Measurements from ENCODE around the gene RNASE12. TPM values are rescaled to one million over a fixed set of nuclear protein-coding genes. Genes with fewer than 3 reads are reported as not detected.
A peak's percentile ranks its signal among the peaks of the same experiment; 100 is the strongest.

The RNASE12 gene
- total RNA-seq, result not detected
- long read RNA-seq, result 0 reads

DNA sequence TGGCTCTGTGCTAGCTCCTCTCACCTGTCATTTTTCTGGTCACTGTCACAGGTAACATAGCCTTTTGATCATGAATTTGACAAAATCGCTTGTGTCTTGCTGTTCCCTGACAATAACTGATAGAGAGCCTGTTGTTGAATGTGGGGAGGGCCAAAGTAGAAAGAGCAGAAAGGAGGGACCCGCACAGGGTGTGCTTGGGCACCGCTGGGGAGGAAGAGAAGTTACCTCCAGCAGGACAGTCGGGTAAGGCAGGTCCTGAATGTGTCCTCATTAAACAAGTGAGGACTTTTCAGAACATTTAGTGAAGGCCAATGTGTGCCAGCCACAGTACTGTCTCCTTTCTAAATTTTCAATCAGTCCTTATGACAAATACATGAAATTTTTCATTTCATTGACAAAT lies at the start of gene RNASE12:
RNASE12 (minus strand) TSS at position 142 of the 400 bp plus-strand sequence. CDS start 653 bp downstream, outside the sequence.
- intact Hi-C loops (cut with DNase I), result no loop called here
- Histone ChIP-seq H3K4me1 (no peaks in the 10 kb centered on the region), H3K27me3 (ENCODE audit: low read depth) (peaks cover 3% of the 10 kb centered on the region), H3K27ac (no peak within 1 kb of the TSS), H3K9me3 (no peaks in the 10 kb centered on the region), H3K36me3 (no peaks in the 10 kb centered on the region), H3K4me3 (no peak within 1 kb of the TSS)
- DNase-seq, result no peak
- ATAC-seq, result no peak
- TF ChIP-seq, protein P1, sequence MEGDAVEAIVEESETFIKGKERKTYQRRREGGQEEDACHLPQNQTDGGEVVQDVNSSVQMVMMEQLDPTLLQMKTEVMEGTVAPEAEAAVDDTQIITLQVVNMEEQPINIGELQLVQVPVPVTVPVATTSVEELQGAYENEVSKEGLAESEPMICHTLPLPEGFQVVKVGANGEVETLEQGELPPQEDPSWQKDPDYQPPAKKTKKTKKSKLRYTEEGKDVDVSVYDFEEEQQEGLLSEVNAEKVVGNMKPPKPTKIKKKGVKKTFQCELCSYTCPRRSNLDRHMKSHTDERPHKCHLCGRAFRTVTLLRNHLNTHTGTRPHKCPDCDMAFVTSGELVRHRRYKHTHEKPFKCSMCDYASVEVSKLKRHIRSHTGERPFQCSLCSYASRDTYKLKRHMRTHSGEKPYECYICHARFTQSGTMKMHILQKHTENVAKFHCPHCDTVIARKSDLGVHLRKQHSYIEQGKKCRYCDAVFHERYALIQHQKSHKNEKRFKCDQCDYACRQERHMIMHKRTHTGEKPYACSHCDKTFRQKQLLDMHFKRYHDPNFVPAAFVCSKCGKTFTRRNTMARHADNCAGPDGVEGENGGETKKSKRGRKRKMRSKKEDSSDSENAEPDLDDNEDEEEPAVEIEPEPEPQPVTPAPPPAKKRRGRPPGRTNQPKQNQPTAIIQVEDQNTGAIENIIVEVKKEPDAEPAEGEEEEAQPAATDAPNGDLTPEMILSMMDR (IDR thresholded peaks at IDR 0.05), result no peak

- Histone ChIP-seq H3K4me1 (peaks cover 26% of the 10 kb centered on the region), H3K27me3 (ENCODE audit: low read depth) (peaks cover 58% of the 10 kb centered on the region), H3K36me3 (no peaks in the 10 kb centered on the region), H3K27ac (no peak overlapping the region), H3K4me3 (peak overlapping the region; percentile 40), H3K9me3 (no peaks in the 10 kb centered on the region)
- DNase-seq, result no peak
- ATAC-seq, result peak; percentile 63 to 84
- TF ChIP-seq, protein P1 (IDR thresholded peaks at IDR 0.05), result no peak
- intact Hi-C loops (cut with DNase I), result no loop called here
Measured at GRCh38 chr14:20632831-20633691, 41.9 kb upstream of the RNASE12 start.

DNA sequence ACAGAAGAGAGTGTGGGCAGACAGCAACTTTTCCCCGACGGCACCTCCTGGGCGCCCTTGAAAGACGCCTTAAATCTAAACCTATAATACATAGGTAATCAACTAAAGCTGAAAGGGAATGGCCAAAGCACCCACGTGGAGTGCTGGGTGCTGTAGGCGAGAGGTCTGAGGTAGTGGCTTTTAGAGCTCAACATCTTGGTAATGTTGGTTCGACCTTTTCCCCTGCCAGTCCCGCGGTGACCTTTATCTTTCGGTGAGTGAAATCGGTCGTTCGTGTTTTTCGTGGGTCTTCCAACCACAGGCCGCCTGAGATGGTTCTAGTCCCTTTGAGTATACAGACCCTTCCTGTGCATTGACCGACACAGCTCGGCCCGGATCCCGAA lies 41.3 kb upstream of the RNASE12 start:
- no peaks in the 10 kb centered on the region for H3K36me3 ChIP-seq
- ATAC-seq, result peak in 1 of 2 donors; percentile 17
- H3K27me3 ChIP-seq (ENCODE audit: low read depth), result peaks cover 52% of the 10 kb centered on the region
- intact Hi-C loops (cut with DNase I), result no loop called here
- peak overlapping the region; percentile 40 for H3K4me3 ChIP-seq
- no peak for DNase-seq
- TF ChIP-seq, protein P1 (IDR thresholded peaks at IDR 0.05), result no peak
- H3K27ac ChIP-seq, result no peak overlapping the region
- H3K4me1 ChIP-seq, result peaks cover 26% of the 10 kb centered on the region
- H3K9me3 ChIP-seq, result no peaks in the 10 kb centered on the region

GRCh38 chr14:20631880-20632389 lies 40.8 kb upstream of the RNASE12 start:
- Histone ChIP-seq H3K4me3 (peak overlapping the region; percentile 40), H3K27me3 (ENCODE audit: low read depth) (peaks cover 49% of the 10 kb centered on the region), H3K4me1 (peaks cover 26% of the 10 kb centered on the region), H3K36me3 (no peaks in the 10 kb centered on the region), H3K9me3 (no peaks in the 10 kb centered on the region), H3K27ac (no peak overlapping the region)
- TF ChIP-seq, protein P1 (IDR thresholded peaks at IDR 0.05), result no peak
- ATAC-seq, result peak; percentile 72 to 80
- peak; percentile 64 for DNase-seq
- intact Hi-C loops (cut with DNase I), result no loop called here

DNA sequence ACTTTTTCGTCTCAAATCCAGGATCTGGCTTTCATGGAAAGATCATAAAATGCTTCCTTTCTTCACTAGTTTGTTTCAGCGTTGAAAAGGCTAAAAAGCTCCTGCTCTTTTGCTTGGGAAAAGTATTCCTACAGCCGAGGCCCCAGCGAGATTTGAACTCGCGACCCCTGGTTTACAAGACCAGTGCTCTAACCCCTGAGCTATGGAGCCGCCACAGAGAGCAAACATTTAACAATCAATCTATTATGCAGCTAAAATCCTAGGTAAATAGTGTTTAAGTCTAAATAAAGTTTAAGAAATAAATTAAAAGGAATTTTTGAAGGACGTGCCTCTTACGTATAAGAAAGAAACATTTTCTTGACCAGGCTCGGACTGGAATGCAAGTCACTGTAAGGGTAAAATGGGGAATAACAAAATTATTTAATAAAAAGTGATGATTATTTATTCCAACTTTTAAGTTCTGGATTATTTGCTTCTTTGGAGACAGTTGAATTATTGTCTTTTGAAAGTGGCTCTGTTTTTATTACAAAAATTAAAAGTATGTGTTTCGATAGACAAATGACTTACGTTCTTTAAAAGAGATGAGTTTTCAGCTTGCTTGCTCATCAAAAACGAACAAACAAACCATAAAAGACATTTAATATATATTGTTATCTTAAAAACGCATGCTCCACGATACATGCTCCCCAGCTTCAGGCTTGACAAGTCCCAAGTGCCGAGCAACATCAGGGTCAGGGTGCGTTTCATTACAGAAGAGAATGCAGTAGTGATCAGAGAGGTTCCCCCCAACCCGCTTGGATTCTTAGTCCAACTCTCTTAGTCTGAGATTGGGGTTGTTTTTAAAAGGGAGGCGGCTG lies 40.1 kb upstream of the RNASE12 start:
- intact Hi-C loops (cut with DNase I), result no loop called here
- DNase-seq (no peak), ATAC-seq (peak; percentile 44 to 85)
- H3K4me1 ChIP-seq, result peaks cover 26% of the 10 kb centered on the region
- TF ChIP-seq, protein P1 (IDR thresholded peaks at IDR 0.05), result no peak
- no peaks in the 10 kb centered on the region for H3K36me3 ChIP-seq
- H3K27me3 ChIP-seq (ENCODE audit: low read depth), result peaks cover 43% of the 10 kb centered on the region
- H3K27ac ChIP-seq, result no peak overlapping the region
- no peaks in the 10 kb centered on the region for H3K9me3 ChIP-seq
- H3K4me3 ChIP-seq, result peak overlapping the region; percentile 40

Data from lower lobe of right lung (tissue), 2 donors.